Tibial nerve (tissue), 4 donors: Measurements from ENCODE around the gene ODAD3. TPM values are rescaled to one million over a fixed set of nuclear protein-coding genes. Genes with fewer than 3 reads are reported as not detected.
A peak's percentile ranks its signal among the peaks of the same experiment; 100 is the strongest.
"Not testable (repeated sequence)": the region's sequence is repeated elsewhere in the genome, so short reads cannot be mapped to it uniquely, and the experiment has no call there.

Source experiments
- DNase-seq, 2 donors: peaks; one replicate each; pipeline ENCODE4 v3.0.0-alpha.2; 2019; ENCODE audit warnings: low spot score in 2 of 2
- H3K27ac ChIP-seq, 4 donors: fragments of 200-600 bp; sonication (generic) in 3 of 4; one replicate each; pipeline ENCODE4 v1.5.1; 2017 to 2019; ENCODE audit warnings: mild to moderate bottlenecking in 1 of 4
- H3K27me3 ChIP-seq, 2 donors: fragments of 200-600 bp; sonication (generic) in 1 of 2; one replicate each; pipeline versions ENCODE4 v1.5.1 to v1.6.0; 2017 to 2019
- H3K36me3 ChIP-seq, 3 donors: fragments of 200-600 bp; sonication (generic); one replicate each; pipeline ENCODE4 v1.5.1; 2018 to 2019
- H3K4me1 ChIP-seq, 4 donors: fragments of 200-600 bp; sonication (generic) in 3 of 4; one replicate each; pipeline ENCODE4 v1.5.1; 2017 to 2019
- H3K4me3 ChIP-seq, 4 donors: fragments of 200-600 bp; sonication (generic) in 3 of 4; one replicate each; pipeline ENCODE4 v1.5.1; 2017 to 2019; ENCODE audit warnings: mild to moderate bottlenecking in 1 of 4, moderate library complexity in 1 of 4
- H3K9me3 ChIP-seq, 4 donors: fragments of 200-600 bp; sonication (generic) in 3 of 4; one replicate each; pipeline ENCODE4 v1.5.1; 2017 to 2019
- CTCF ChIP-seq, 5 experiments: fragments of 200-600 bp in 3 of 5; fragments of 450-650 bp in 2 of 5; sonication (generic) in 3 of 5; IDR thresholded peaks; one replicate each; pipeline ENCODE4 v1.5.1; 2016 to 2019; ENCODE audit warnings: antibody characterized with exemption in 5 of 5, mild to moderate bottlenecking in 3 of 5, moderate library complexity in 2 of 5
- EP300 ChIP-seq, 2 donors: sonication (generic); formaldehyde crosslinking; IDR thresholded peaks; one replicate each; pipeline ENCODE4 v1.6.1; 2017; ENCODE audit warnings: antibody characterized with exemption in 2 of 2, mild to moderate bottlenecking in 1 of 2
- POLR2A ChIP-seq, 2 donors: fragments of 450-650 bp; IDR thresholded peaks; one replicate each; pipeline ENCODE4 v1.6.1; 2017; ENCODE audit warnings: antibody characterized with exemption in 2 of 2, mild to moderate bottlenecking in 2 of 2, moderate library complexity in 2 of 2
- WGBS, 2 donors: methylation state at CpG; one replicate each; pipeline ENCODE4 v1.1.5; 2018; 5-methylcytosine and 5-hydroxymethylcytosine counted together
- total RNA-seq, 4 donors: library from RNA; depleted of rRNA; stranded (reverse); fragments of >200 nt; gene quantifications; one replicate each; pipeline ENCODE4 v1.1.0, GENCODE V29; 2016

ODAD3 gene
- total RNA-seq, 4 donors from 2014 or later, result 0.42 to 1.3 TPM; not detected in 2

GRCh38 chr19:11414544-11414943, 20.4 kb downstream of the ODAD3 start:
- H3K27me3 ChIP-seq, result peaks cover 0 to 32% of the 10 kb centered on the region in 2 donors
- no peaks in the 10 kb centered on the region for H3K9me3 ChIP-seq
- TF ChIP-seq POLR2A (IDR thresholded peaks at IDR 0.05), result no peak
- no peak for TF ChIP-seq CTCF (IDR thresholded peaks at IDR 0.05)
- TF ChIP-seq EP300 (IDR thresholded peaks at IDR 0.05), result no peak
- H3K36me3 ChIP-seq, result no peaks in the 10 kb centered on the region
- no peak for DNase-seq
- WGBS, 2 donors, result 72 to 82% methylated on average over 2 of the region's 2 CpGs
- H3K4me3 ChIP-seq, result no peak overlapping the region
- peaks cover 0 to 15% (median 4%) of the 10 kb centered on the region in 4 donors for H3K4me1 ChIP-seq
- H3K27ac ChIP-seq, result no peak overlapping the region

DNA sequence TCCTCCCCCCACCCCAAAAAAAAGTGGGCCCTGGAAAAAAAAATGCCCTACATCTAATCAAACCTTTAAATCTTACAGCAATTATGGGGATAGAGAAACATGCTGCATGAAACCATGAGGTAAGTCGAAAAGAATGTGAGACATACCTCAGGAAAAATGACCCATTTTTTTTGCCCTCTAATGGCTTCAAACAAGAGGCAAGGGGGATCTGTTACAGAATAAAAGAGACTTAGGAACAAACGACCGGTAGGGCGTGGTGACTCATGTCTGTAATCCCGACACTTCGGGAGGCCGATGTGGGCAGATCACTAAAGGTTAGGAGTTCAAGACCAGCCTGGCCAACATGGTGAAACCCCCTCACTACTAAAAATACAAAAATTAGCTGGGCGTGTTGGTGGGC, 24.2 kb downstream of the ODAD3 start:
- Histone ChIP-seq H3K4me1 (peaks cover 0 to 6% (median 0%) of the 10 kb centered on the region in 4 donors), H3K4me3 (no peak overlapping the region), H3K27me3 (peaks cover 0 to 35% of the 10 kb centered on the region in 2 donors), H3K27ac (no peak overlapping the region), H3K9me3 (no peaks in the 10 kb centered on the region), H3K36me3 (no peaks in the 10 kb centered on the region)
- DNase-seq, result no peak
- TF ChIP-seq POLR2A (IDR thresholded peaks at IDR 0.05), result no peak
- TF ChIP-seq EP300 (IDR thresholded peaks at IDR 0.05), result no peak
- TF ChIP-seq CTCF (IDR thresholded peaks at IDR 0.05), result no peak
- WGBS, 2 donors, result 55 to 57% methylated on average over 8 of the region's 8 CpGs

- WGBS, 2 donors, result 85 to 86% methylated on average over 4 of the region's 4 CpGs
- H3K9me3 ChIP-seq, result no peaks in the 10 kb centered on the region
- H3K27me3 ChIP-seq, result peaks cover 0 to 38% of the 10 kb centered on the region in 2 donors
- H3K27ac ChIP-seq, result no peak overlapping the region
- DNase-seq, result no peak
- TF ChIP-seq POLR2A (IDR thresholded peaks at IDR 0.05) (no peak), EP300 (IDR thresholded peaks at IDR 0.05) (no peak), CTCF (IDR thresholded peaks at IDR 0.05) (no peak)
- no peak overlapping the region for H3K4me3 ChIP-seq
- H3K36me3 ChIP-seq, result no peaks in the 10 kb centered on the region
- H3K4me1 ChIP-seq, result peaks cover 0 to 6% (median 0%) of the 10 kb centered on the region in 4 donors
These were observed 26.3 kb downstream of the ODAD3 start for GRCh38 chr19:11408591-11408990.

DNA sequence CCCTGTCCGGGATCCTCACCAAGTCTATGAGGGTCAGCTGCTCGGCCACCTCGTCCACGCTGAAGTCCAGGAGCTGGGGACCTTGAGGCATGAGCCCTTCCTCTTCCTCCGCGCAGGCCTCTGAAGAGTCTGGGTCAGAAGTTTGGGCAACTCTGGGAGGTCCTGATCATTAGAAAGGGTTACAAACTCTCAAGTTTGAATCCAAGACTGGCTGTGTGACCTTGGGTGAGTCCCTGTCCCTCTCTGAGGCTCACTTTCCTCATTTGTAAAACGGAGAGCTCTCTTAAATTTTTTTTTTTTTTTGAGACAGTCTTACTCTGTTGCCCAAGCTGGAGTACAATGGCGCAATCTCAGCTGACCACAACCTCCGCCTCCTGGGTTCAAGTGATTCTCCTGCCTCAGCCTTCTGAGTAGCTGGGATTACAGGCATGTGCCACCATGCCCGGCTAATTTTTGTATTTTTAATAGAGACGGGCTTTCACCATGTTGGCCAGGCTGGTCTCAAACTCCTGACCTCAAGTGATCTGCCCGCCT, 28.2 kb downstream of the ODAD3 start:
- 84 to 86% methylated on average over 12 of the region's 12 CpGs for WGBS, 2 donors

DNA sequence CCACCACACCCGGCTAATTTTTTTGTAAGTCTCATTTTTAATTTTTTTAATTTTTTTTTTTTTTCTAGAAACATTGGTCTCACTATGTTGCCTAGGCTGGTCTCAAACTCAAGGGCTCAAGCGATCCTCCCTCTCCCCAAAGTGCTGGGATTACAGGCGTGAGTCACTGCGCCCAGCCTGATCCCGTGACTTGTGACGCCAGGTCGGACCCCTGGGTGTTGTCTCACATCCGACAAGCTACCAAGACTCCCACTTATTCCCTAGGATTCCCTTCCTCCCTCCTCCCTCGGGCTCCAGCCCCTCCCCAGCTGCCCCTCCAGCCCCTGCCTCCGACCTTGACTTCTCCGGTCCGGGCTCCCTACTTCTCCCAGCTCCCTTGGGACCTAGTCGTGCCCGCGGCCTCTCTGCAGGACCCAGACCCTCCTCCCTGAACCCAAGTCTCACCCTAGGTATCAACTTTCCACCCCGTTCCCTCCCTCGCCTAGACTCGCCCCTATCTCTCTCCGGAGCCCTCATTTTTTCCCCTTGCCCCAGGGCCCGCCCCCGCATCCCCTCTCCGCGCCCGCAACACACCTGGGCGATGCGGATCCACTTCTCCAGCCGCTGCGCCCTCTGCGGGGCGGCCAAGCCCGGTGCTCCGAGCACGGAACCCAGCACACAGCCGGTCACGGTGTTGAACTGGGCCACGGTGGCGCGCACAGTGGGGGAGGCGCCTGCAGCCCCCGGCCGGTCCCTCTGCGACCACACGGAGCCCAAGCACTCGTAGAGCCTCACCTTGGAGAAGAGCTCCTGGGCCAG, 28.9 kb downstream of the ODAD3 start:
- TF ChIP-seq EP300 (IDR thresholded peaks at IDR 0.05) (no peak), POLR2A (IDR thresholded peaks at IDR 0.05) (no peak), CTCF (IDR thresholded peaks at IDR 0.05) (peak in 1 of 5 experiments; percentile 44)
- peaks cover 0 to 6% (median 0%) of the 10 kb centered on the region in 4 donors for H3K4me1 ChIP-seq
- 31 to 39% methylated on average over 35 to 44 of the region's 44 CpGs for WGBS, 2 donors
- no peak overlapping the region for H3K27ac ChIP-seq
- peaks cover 0 to 35% of the 10 kb centered on the region in 2 donors for H3K27me3 ChIP-seq
- no peak for DNase-seq
- no peaks in the 10 kb centered on the region for H3K9me3 ChIP-seq
- no peaks in the 10 kb centered on the region for H3K36me3 ChIP-seq
- no peak overlapping the region for H3K4me3 ChIP-seq

More for the DNA sequence above, 28.2 kb downstream of the ODAD3 start:
- H3K9me3 ChIP-seq, H3K36me3 ChIP-seq, H3K27ac ChIP-seq, DNase-seq, H3K4me3 ChIP-seq, H3K4me1 ChIP-seq: not testable (repeated sequence)
- H3K27me3 ChIP-seq, result peaks cover 0 to 38% of the 10 kb centered on the region in 2 donors
